Duodenal mucosa (tissue), 2 donors: ENCODE measurements around the gene IFNW1.

ENCODE experiments used
- H3K27ac ChIP-seq: one replicate; pipeline ENCODE4 v1.7.0; 2013; ENCODE audit warnings: low read depth, low read length
- H3K27me3 ChIP-seq, 2 donors: one replicate each; pipeline ENCODE4 v1.7.0; 2013; ENCODE audit warnings: low read length in 2 of 2, control low read depth in 1 of 2; ENCODE audit not compliant: insufficient read depth in 2 of 2, control insufficient read depth in 1 of 2
- H3K36me3 ChIP-seq, 2 donors: one replicate each; pipeline ENCODE4 v1.7.0; 2013; ENCODE audit warnings: low read length in 2 of 2, control low read depth in 1 of 2; ENCODE audit not compliant: insufficient read depth in 2 of 2, control insufficient read depth in 1 of 2
- H3K4me1 ChIP-seq, 2 donors: one replicate each; pipeline ENCODE4 v1.7.0; 2013; ENCODE audit warnings: low read length in 2 of 2, control low read depth in 1 of 2; ENCODE audit not compliant: insufficient read depth in 2 of 2, control insufficient read depth in 1 of 2
- H3K4me3 ChIP-seq, 2 donors: one replicate each; pipeline ENCODE4 v1.7.0; 2013; ENCODE audit warnings: low read length in 2 of 2, low read depth in 1 of 2
- H3K9ac ChIP-seq, 2 donors: one replicate each; pipeline ENCODE4 v1.7.0; 2013; ENCODE audit warnings: low read length in 2 of 2, low read depth in 1 of 2
- H3K9me3 ChIP-seq, 2 donors: one replicate each; pipeline ENCODE4 v1.7.0; 2013; ENCODE audit warnings: low read length in 2 of 2, control low read depth in 1 of 2; ENCODE audit not compliant: control insufficient read depth in 1 of 2

The IFNW1 gene

GRCh38 chr9:21110708-21111576 lies 30.7 kb downstream of the IFNW1 start:
- no peaks in the 10 kb centered on the region for H3K4me1 ChIP-seq
- no peaks in the 10 kb centered on the region for H3K36me3 ChIP-seq
- H3K9ac ChIP-seq: no peak overlapping the region
- H3K27me3 ChIP-seq: no peaks in the 10 kb centered on the region
- H3K9me3 ChIP-seq: no peaks in the 10 kb centered on the region
- no peak overlapping the region for H3K27ac ChIP-seq
- H3K4me3 ChIP-seq: no peak overlapping the region

- Histone ChIP-seq H3K27me3 (no peaks in the 10 kb centered on the region), H3K9ac (no peak overlapping the region), H3K4me3 (no peak overlapping the region), H3K9me3 (no peaks in the 10 kb centered on the region), H3K36me3 (no peaks in the 10 kb centered on the region), H3K4me1 (no peaks in the 10 kb centered on the region), H3K27ac (no peak overlapping the region)
Observed at GRCh38 chr9:21104787-21105186, 36.8 kb downstream of the IFNW1 start.

GRCh38 chr9:21102305-21102704 lies 39.3 kb downstream of the IFNW1 start:
- Histone ChIP-seq H3K4me3 (no peak overlapping the region), H3K36me3 (no peaks in the 10 kb centered on the region), H3K9ac (no peak overlapping the region), H3K9me3 (no peaks in the 10 kb centered on the region), H3K27ac (no peak overlapping the region), H3K27me3 (no peaks in the 10 kb centered on the region), H3K4me1 (no peaks in the 10 kb centered on the region)

- Histone ChIP-seq H3K27me3 (no peaks in the 10 kb centered on the region), H3K9ac (no peak overlapping the region), H3K9me3 (no peaks in the 10 kb centered on the region), H3K36me3 (no peaks in the 10 kb centered on the region), H3K4me3 (no peak overlapping the region), H3K4me1 (peaks cover 5 to 14% of the 10 kb centered on the region in 2 donors), H3K27ac (no peak overlapping the region)
Observed at GRCh38 chr9:21097817-21098216, 43.8 kb downstream of the IFNW1 start.

GRCh38 chr9:21096901-21097255 lies 44.8 kb downstream of the IFNW1 start:
- Histone ChIP-seq H3K9me3 (no peaks in the 10 kb centered on the region), H3K9ac (peak overlapping the region in 1 of 2 donors; percentile 24), H3K27me3 (no peaks in the 10 kb centered on the region), H3K4me1 (peaks cover 5 to 14% of the 10 kb centered on the region in 2 donors), H3K4me3 (peak overlapping the region; percentile 42 to 54), H3K36me3 (no peaks in the 10 kb centered on the region), H3K27ac (no peak overlapping the region)

- Histone ChIP-seq H3K36me3 (no peaks in the 10 kb centered on the region), H3K9me3 (no peaks in the 10 kb centered on the region), H3K27me3 (no peaks in the 10 kb centered on the region), H3K4me1 (peaks cover 5 to 14% of the 10 kb centered on the region in 2 donors), H3K9ac (peak overlapping the region; percentile 10 to 24), H3K27ac (no peak overlapping the region), H3K4me3 (peak overlapping the region; percentile 42 to 54)
Observed at GRCh38 chr9:21096172-21096900, 45.3 kb downstream of the IFNW1 start.

GRCh38 chr9:21095561-21095960 lies 46.1 kb downstream of the IFNW1 start:
- H3K27me3 ChIP-seq: no peaks in the 10 kb centered on the region
- H3K36me3 ChIP-seq: no peaks in the 10 kb centered on the region
- H3K4me3 ChIP-seq: no peak overlapping the region
- no peak overlapping the region for H3K9ac ChIP-seq
- no peaks in the 10 kb centered on the region for H3K9me3 ChIP-seq
- H3K4me1 ChIP-seq: peaks cover 5 to 14% of the 10 kb centered on the region in 2 donors
- H3K27ac ChIP-seq: no peak overlapping the region
